IPS-NIHi7 (cell line): ENCODE measurements around the gene DTNB.

ENCODE experiments used
- DNase-seq: peaks from one replicate; pipeline ENCODE4 v3.0.0; 2012; ENCODE audit warnings: mixed read lengths; ENCODE audit errors: extremely low spot score

Gene DTNB

GRCh38 chr2:25505182-25505581 lies 168.2 kb downstream of the DTNB start:
- no peak for DNase-seq

GRCh38 chr2:25504266-25504665 lies 169.1 kb downstream of the DTNB start:
- no peak for DNase-seq

GRCh38 chr2:25499157-25499556 lies 174.2 kb downstream of the DTNB start:
- no peak for DNase-seq

- DNase-seq, result no peak
These were observed 175.4 kb downstream of the DTNB start for GRCh38 chr2:25497918-25498407.

- DNase-seq, result no peak
These were observed 176.0 kb downstream of the DTNB start for GRCh38 chr2:25497229-25497917.

- peak; percentile 59 for DNase-seq
These were observed 178.8 kb downstream of the DTNB start for GRCh38 chr2:25494616-25495015.

GRCh38 chr2:25493207-25493606 lies 180.2 kb downstream of the DTNB start:
- no peak for DNase-seq

GRCh38 chr2:25492726-25493125 lies 180.7 kb downstream of the DTNB start:
- DNase-seq, result no peak

- no peak for DNase-seq
These were observed 181.3 kb downstream of the DTNB start for GRCh38 chr2:25491966-25492532.

GRCh38 chr2:25491003-25491696 lies 182.2 kb downstream of the DTNB start:
- DNase-seq, result no peak

GRCh38 chr2:25490217-25490616 lies 183.2 kb downstream of the DTNB start:
- DNase-seq, result no peak

- DNase-seq, result no peak
These were observed 183.7 kb downstream of the DTNB start for GRCh38 chr2:25489631-25490030.

GRCh38 chr2:25483607-25484266 lies 189.6 kb downstream of the DTNB start:
- no peak for DNase-seq

GRCh38 chr2:25482341-25482740 lies 191.0 kb downstream of the DTNB start:
- no peak for DNase-seq

GRCh38 chr2:25481381-25482300 lies 191.7 kb downstream of the DTNB start:
- no peak for DNase-seq

GRCh38 chr2:25480561-25480960 lies 192.8 kb downstream of the DTNB start:
- no peak for DNase-seq

- DNase-seq, result no peak
These were observed 193.6 kb downstream of the DTNB start for GRCh38 chr2:25479761-25480160.

- no peak for DNase-seq
These were observed 194.6 kb downstream of the DTNB start for GRCh38 chr2:25478736-25479135.

GRCh38 chr2:25473758-25474340 lies 199.5 kb downstream of the DTNB start:
- no peak for DNase-seq

GRCh38 chr2:25473131-25473530 lies 200.2 kb downstream of the DTNB start:
- DNase-seq, result no peak

- no peak for DNase-seq
These were observed 202.6 kb downstream of the DTNB start for GRCh38 chr2:25470806-25471205.
